Bronchial epithelial cell (primary cell): ENCODE measurements around the gene DLL1. TPM values are rescaled to one million over a fixed set of nuclear protein-coding genes. Genes with fewer than 3 reads are reported as not detected.

Experiments
- DNase-seq: peaks from one replicate; pipeline ENCODE4 v3.0.0-alpha.2; 2010; ENCODE audit warnings: low read depth
- FAIRE-seq: peaks from 2 replicates; lab custom pipeline; 2011; peaks lifted over from hg19 to GRCh38; lab: Jason Lieb, UNC
- H3K27me3 ChIP-seq: 2 replicates; pipeline ENCODE4 v1.5.1; 2011; ENCODE audit warnings: low read length; ENCODE audit not compliant: control insufficient read depth, insufficient read depth
- H3K36me3 ChIP-seq: 2 replicates; pipeline ENCODE4 v1.5.1; 2011; ENCODE audit warnings: low read length; ENCODE audit not compliant: control insufficient read depth, insufficient read depth
- H3K4me3 ChIP-seq: 2 replicates; pipeline ENCODE4 v1.5.1; 2011; ENCODE audit warnings: mild to moderate bottlenecking, low read depth, low read length, control low read depth
- total RNA-seq: library from RNA; depleted of rRNA; stranded (reverse); fragments of >200 nt; gene quantifications from 2 replicates; pipeline ENCODE4 v1.2.1, GENCODE V29; 2014
- TF ChIP-seq, protein P1 (sequence below): IDR thresholded peaks from 2 replicates; pipeline ENCODE4 v1.5.1; 2011; ENCODE audit warnings: mild to moderate bottlenecking, moderate library complexity, low read length, control low read depth, inconsistent platforms; ENCODE audit not compliant: insufficient read depth, severe bottlenecking

The DLL1 gene
- total RNA-seq, 1 donor from 2014 or later: 4.7 TPM

DNA sequence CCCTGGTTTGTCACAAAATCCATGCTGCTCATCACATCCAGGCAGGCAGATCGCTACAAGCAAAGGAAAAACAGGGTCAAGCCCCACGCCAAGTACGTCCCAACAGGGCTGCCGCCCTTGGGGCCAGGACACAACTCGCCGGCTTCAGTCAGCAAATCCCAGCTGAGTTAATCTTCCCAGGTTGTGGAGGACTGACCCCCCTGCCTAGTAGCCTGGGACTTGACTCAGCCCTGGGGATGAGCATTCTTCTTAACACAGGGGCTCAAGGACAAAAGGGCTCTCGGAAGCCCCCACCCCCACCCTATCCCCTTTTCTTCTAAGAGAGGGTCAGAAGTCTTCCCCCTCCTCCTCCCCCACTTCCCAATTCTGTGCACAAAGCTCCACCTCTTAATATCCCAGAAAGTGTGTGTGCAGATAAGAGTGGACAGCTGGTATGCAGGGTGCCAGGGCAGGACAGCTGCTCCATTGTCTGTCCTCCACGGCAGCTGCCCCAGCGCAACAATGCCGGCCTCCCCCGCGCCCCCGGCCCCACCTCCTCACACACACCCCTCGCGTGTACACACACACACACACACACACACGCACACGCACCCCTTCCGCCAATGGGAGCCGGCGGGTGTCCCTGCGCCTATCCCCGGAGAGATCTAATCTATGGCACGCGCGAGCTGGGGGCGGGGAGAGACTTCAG, 4.5 kb downstream of the DLL1 start:
- Histone ChIP-seq H3K4me3 (no peak overlapping the region), H3K36me3 (peaks cover 25% of the 10 kb centered on the region), H3K27me3 (no peaks in the 10 kb centered on the region)
- TF ChIP-seq, protein P1, sequence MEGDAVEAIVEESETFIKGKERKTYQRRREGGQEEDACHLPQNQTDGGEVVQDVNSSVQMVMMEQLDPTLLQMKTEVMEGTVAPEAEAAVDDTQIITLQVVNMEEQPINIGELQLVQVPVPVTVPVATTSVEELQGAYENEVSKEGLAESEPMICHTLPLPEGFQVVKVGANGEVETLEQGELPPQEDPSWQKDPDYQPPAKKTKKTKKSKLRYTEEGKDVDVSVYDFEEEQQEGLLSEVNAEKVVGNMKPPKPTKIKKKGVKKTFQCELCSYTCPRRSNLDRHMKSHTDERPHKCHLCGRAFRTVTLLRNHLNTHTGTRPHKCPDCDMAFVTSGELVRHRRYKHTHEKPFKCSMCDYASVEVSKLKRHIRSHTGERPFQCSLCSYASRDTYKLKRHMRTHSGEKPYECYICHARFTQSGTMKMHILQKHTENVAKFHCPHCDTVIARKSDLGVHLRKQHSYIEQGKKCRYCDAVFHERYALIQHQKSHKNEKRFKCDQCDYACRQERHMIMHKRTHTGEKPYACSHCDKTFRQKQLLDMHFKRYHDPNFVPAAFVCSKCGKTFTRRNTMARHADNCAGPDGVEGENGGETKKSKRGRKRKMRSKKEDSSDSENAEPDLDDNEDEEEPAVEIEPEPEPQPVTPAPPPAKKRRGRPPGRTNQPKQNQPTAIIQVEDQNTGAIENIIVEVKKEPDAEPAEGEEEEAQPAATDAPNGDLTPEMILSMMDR: no peak
- no peak for FAIRE-seq
- no peak for DNase-seq

DNA sequence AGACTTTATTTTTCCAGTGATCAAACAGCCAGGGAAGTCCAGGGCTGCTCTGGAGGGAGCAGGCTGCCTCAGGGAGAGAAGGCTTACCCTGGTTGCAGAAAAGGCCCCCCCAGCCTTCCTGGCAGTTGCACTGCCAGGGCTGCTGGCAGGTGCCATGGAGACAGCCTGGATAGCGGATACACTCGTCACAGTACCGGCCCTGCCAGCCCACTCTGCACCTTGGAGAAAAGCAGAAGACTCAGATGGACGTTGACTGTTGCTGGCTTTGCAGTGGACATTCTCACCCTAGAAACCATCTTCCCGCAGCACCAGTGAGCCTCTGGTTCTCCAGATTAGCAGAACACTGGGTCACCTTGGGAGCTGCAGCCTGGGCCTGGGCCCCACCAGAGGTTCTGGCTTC, 5.4 kb downstream of the DLL1 start:
- FAIRE-seq (no peak), DNase-seq (no peak)
- H3K27me3 ChIP-seq: no peaks in the 10 kb centered on the region
- TF ChIP-seq, protein P1: no peak
- H3K4me3 ChIP-seq: no peak overlapping the region
- peaks cover 25% of the 10 kb centered on the region for H3K36me3 ChIP-seq

DNA sequence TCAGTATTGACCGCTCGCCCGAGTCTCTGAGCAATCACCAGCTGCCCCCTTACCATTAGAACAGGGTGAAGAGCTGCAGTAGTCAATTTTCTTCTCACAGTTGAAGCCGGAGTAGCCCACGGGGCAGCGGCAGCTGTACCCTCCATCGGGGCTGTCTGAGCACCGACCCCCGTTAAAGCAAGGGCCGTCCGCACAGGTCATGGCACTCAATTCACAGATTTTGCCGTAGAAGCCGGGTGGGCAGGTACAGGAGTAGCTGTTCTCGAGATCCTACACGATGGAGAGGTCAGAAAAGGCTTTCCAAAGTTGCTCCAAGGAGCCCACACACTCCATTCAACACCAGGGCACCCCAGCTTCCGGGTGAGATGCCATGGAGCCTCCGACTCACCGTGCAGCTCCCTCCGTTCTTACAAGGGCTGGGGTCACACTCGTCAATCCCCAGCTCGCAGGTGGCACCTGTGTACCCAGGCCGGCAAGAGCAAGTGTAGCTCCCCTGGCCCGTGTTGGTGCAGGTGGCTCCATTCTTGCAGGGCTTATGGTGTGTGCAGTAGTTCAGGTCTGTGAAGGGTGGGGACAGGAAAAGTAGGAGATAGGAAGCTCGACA, 5.9 kb downstream of the DLL1 start:
- TF ChIP-seq, protein P1: no peak
- Histone ChIP-seq H3K27me3 (no peaks in the 10 kb centered on the region), H3K36me3 (peaks cover 25% of the 10 kb centered on the region), H3K4me3 (no peak overlapping the region)
- DNase-seq (no peak), FAIRE-seq (no peak)

DNA sequence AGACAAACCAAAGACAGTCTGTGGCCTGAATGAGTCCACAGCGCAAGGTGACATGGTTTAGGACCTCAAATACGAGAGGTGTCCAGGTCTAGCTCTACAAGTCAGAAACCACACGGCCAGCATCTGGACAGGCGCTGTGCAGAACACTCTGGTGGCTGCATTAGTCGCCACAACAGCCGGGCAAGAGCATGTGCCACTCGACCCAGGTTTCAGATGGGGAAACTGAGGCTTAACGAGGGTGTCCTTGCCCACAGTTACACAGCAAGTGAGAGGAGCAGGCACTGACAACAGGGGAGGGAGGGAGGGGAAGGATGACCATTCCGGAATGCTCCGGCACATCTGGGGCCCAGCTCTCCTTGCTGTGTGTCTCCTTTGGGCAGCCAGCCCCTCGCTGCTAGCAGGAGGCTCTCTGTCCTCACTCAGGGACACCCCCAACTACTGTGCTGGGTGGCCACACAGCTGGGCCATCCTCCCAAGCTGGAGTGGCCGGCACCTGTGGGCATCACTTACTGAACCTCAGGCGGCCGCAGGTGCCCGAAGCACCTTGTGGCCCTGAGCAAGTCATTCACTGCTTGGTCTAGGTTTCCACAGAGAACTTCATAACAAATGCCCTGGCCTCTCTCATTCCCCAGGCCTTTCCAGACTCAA, 6.6 kb downstream of the DLL1 start:
- no peak overlapping the region for H3K4me3 ChIP-seq
- TF ChIP-seq, protein P1: no peak
- FAIRE-seq (no peak), DNase-seq (no peak)
- H3K27me3 ChIP-seq: no peaks in the 10 kb centered on the region
- H3K36me3 ChIP-seq: peaks cover 25% of the 10 kb centered on the region

DNA sequence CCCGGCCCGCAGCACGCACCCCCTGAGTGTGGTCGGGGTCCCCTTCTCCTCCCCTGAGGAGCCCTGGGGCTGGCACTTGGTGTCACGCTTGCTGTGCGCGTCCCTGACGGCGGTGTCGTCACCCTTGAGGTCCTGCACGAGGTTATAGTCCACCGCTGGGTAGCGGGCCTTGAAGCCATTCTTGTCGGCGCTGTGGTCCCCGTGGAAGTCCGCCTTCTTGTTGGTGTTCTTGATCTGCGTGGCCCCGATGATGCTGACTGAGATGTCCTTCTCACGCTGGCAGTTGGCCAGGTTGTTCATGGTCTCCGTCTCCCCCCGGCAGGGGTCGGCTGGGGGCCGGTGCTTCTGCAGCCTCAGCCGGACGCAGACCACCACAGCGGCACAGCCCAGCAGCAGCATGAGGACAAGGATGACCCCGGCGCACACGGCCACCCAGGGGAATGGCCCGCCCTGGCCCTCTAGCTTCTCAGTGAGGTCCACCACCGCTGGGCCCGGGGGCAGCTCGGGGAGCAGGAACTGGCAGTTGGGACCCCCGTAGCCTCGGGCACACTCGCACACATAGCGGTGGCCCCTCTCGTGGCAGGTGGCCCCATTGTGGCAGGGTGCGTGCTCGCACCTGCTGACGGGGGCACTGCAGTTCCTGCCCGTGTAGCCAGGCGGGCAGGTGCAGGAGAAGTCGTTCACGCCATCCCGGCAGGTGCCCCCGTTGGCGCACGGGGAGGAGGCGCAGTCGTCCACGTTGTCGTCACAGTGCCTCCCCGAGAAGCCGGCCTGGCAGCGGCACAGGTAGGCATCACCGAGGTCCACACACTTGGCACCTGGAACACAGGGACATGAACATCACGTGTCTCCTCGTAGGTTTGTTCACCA, 7.4 kb downstream of the DLL1 start:
- no peak for FAIRE-seq
- DNase-seq: no peak
- Histone ChIP-seq H3K27me3 (no peaks in the 10 kb centered on the region), H3K36me3 (peaks cover 25% of the 10 kb centered on the region), H3K4me3 (no peak overlapping the region)
- TF ChIP-seq, protein P1: no peak
